Coronary artery (tissue), 2 donors: ENCODE results near the gene SNX12.
"Not testable (repeated sequence)": the region's sequence is repeated elsewhere in the genome, so short reads cannot be mapped to it uniquely, and the experiment has no call there.

Experiments
- DNase-seq: peaks from one replicate; pipeline ENCODE4 v3.0.0-alpha.2; 2017; ENCODE audit warnings: low spot score
- H3K27ac ChIP-seq, 2 donors: fragments of 200-600 bp; sonication (generic); one replicate each; pipeline ENCODE4 v1.5.1; 2016 to 2019
- H3K4me3 ChIP-seq: fragments of 200-600 bp; sonication (generic); 2 replicates; pipeline ENCODE4 v1.5.1; 2016; ENCODE audit warnings: mild to moderate bottlenecking, moderate library complexity
- CTCF ChIP-seq: fragments of 200-600 bp; sonication (generic); IDR thresholded peaks from one replicate; pipeline ENCODE4 v1.5.1; 2019; ENCODE audit warnings: antibody characterized with exemption

SNX12 gene

DNA sequence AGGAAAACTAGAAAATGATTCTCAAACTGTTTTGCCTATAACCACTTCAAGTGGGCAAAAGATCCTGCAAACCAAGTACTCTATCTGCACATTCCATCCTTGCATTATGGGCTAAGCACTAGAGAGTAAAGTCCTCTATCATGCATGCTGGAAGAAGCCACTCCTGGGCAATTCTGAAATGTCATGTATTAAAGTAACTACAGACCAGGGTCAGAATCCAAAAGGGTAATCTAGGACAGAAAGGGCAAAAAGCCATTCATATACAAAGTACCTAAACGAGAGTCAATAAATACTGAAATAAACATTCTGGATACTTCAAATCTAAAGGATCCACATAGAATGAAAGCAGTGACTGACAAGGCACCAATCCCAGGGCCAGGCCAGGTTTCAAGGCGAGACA, 1.0 kb downstream of the SNX12 start:
- H3K4me3 ChIP-seq: peak overlapping the region; percentile 67
- DNase-seq: no peak
- TF ChIP-seq CTCF: no peak
- peak overlapping the region; percentile 47 to 89 for H3K27ac ChIP-seq

- TF ChIP-seq CTCF: no peak
These were observed 8.0 kb downstream of the SNX12 start for GRCh38 chrX:71060127-71060526.

GRCh38 chrX:71057848-71058530, 10.1 kb downstream of the SNX12 start:
- Histone ChIP-seq H3K27ac (no peak overlapping the region), H3K4me3 (no peak overlapping the region)
- DNase-seq: no peak
- no peak for TF ChIP-seq CTCF

More at GRCh38 chrX:71060127-71060526, 8.0 kb downstream of the SNX12 start:
- DNase-seq: no peak
- Histone ChIP-seq H3K27ac (no peak overlapping the region), H3K4me3 (no peak overlapping the region)

DNA sequence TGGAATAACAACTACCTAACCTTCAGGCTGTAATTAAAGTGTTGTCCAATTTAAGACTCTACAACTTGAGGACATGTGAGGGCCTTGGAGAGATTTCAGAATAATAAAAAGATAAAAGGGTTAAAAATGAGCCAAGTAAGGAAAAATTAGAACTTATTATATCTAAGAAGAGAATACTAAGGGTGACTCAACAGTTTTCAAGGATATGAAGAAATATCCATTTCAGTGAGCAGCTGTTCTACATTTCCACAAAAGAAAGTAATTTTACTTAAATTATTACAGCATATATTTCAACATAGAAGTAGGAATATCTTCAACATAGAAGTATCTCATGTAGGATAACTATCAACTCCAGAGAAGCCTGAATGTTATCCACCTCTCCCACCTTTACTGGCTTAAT, 11.3 kb downstream of the SNX12 start:
- no peak for DNase-seq
- TF ChIP-seq CTCF: no peak
- no peak overlapping the region for H3K4me3 ChIP-seq
- no peak overlapping the region for H3K27ac ChIP-seq

DNA sequence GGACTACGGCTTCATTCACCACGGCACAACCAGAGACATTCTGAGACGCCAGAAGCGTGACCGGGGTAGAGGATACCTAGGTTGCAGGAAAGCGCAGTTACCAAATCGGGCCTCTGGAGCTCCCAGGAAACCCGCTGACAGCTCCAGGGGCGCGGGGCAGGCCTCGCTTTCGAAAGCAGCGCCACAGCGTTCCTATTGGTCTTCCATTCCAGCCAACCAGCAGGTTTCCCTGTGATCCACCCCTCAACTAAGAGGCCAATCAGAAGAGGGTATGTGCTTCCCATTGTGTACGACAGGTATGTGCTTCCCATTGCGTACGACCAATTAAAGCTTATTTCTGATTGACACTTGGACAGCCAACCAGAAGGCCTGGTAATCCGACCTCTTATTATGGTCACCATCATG, 14.9 kb downstream of the SNX12 start:
- Histone ChIP-seq H3K4me3 (no peak overlapping the region), H3K27ac (no peak overlapping the region)
- DNase-seq: no peak
- no peak for TF ChIP-seq CTCF

GRCh38 chrX:71052721-71053120, 15.4 kb downstream of the SNX12 start:
- DNase-seq: no peak
- no peak overlapping the region for H3K4me3 ChIP-seq

DNA sequence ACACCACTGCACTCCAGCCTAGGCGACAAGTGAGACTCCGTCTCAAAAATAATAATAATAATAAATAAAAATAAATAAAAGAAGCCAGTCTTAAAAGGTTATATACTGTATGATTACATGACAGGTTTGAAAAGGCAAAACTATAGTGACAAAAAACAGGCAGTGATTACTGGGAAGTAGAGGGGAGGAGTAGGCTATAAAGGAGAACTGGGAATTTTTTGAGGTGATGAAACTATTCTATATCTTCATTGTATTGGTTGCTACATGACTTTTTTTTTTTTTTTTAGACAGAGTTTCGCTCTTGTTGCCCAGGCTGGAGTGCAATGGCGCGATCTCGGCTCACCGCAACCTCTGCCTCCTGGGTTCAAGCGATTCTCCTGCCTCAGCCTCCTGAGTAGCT, 20.2 kb downstream of the SNX12 start:
- not testable (repeated sequence) for DNase-seq, H3K27ac ChIP-seq

More at GRCh38 chrX:71052721-71053120, 15.4 kb downstream of the SNX12 start:
- no peak overlapping the region for H3K27ac ChIP-seq
- no peak for TF ChIP-seq CTCF

More for the DNA sequence above, 20.2 kb downstream of the SNX12 start:
- not testable (repeated sequence) for H3K4me3 ChIP-seq
